OCI-LY1 (cell line): Measurements from ENCODE around the gene CBFA2T2.
A peak's percentile ranks its signal among the peaks of the same experiment; 100 is the strongest.

ENCODE experiments used
- H2AFZ ChIP-seq: fragments of 200-600 bp; sonication (generic), shearing (Covaris generic); 2 replicates; pipeline ENCODE4 v1.6.0; 2014; ENCODE audit warnings: antibody characterized with exemption, mild to moderate bottlenecking, low read length
- H3F3A ChIP-seq: fragments of 200-600 bp; sonication (generic), shearing (Covaris generic); 2 replicates; pipeline ENCODE4 v1.6.0; 2014; ENCODE audit warnings: mild to moderate bottlenecking, antibody characterized with exemption, low read length, moderate library complexity; ENCODE audit not compliant: insufficient read depth
- H3K27ac ChIP-seq: fragments of 200-600 bp; sonication (generic); 2 replicates; pipeline ENCODE4 v1.5.1; 2014; ENCODE audit warnings: low read length, mixed run types, mild to moderate bottlenecking, low read depth; ENCODE audit not compliant: poor library complexity, severe bottlenecking
- H3K27me3 ChIP-seq: fragments of 200-600 bp; sonication (generic); 2 replicates; pipeline ENCODE4 v1.6.0; 2014; ENCODE audit warnings: antibody characterized with exemption, mild to moderate bottlenecking, low read length, moderate library complexity; ENCODE audit not compliant: insufficient read depth
- H3K36me3 ChIP-seq: fragments of 200-600 bp; sonication (generic); 2 replicates; pipeline ENCODE4 v1.6.1; 2014; ENCODE audit warnings: mild to moderate bottlenecking, antibody characterized with exemption, low read length, moderate library complexity, mixed read lengths; ENCODE audit not compliant: insufficient read depth
- H3K4me1 ChIP-seq: fragments of 200-600 bp; sonication (generic); 2 replicates; pipeline ENCODE4 v1.5.1; 2014; ENCODE audit warnings: mild to moderate bottlenecking, low read length, moderate library complexity; ENCODE audit not compliant: insufficient read depth, severe bottlenecking
- H3K4me2 ChIP-seq: fragments of 200-600 bp; sonication (generic), shearing (Covaris generic); 2 replicates; pipeline ENCODE4 v1.6.1; 2014; ENCODE audit warnings: low read length
- H3K4me3 ChIP-seq: fragments of 200-600 bp; sonication (generic); 2 replicates; pipeline ENCODE4 v1.5.1; 2014; ENCODE audit warnings: low read length, low read depth, mild to moderate bottlenecking, mixed read lengths; ENCODE audit not compliant: poor library complexity, severe bottlenecking
- H3K79me2 ChIP-seq: fragments of 200-600 bp; shearing (Covaris generic); 2 replicates; pipeline ENCODE4 v1.6.1; 2016; ENCODE audit warnings: mixed run types, low read length, mixed read lengths; ENCODE audit not compliant: insufficient read depth
- H3K9ac ChIP-seq: fragments of 200-600 bp; sonication (generic), shearing (Covaris generic); 2 replicates; pipeline ENCODE4 v1.6.1; 2014; ENCODE audit warnings: mild to moderate bottlenecking, low read length, mixed read lengths
- H3K9me2 ChIP-seq: fragments of 200-600 bp; sonication (generic), shearing (Covaris generic); 2 replicates; pipeline ENCODE4 v1.6.1; 2014; ENCODE audit warnings: low read depth, mild to moderate bottlenecking, low read length, mixed read lengths
- H3K9me3 ChIP-seq: fragments of 200-600 bp; shearing (Covaris generic); 2 replicates; pipeline ENCODE4 v1.6.1; 2014; ENCODE audit warnings: low read length, mixed read lengths
- H4K20me1 ChIP-seq: fragments of 200-600 bp; sonication (generic), shearing (Covaris generic); 2 replicates; pipeline ENCODE4 v1.6.0; 2016; ENCODE audit warnings: mild to moderate bottlenecking, low read length; ENCODE audit not compliant: insufficient read depth
- EZH2 ChIP-seq: fragments of 200-600 bp; sonication (generic), shearing (Covaris generic); IDR thresholded peaks from 2 replicates; pipeline ENCODE4 v1.8.0; 2017; ENCODE audit warnings: borderline replicate concordance, mixed run types, mild to moderate bottlenecking, antibody characterized with exemption, low read length, moderate library complexity, mixed read lengths
- TF ChIP-seq, protein P1 (sequence below): fragments of 200-600 bp; sonication (generic), shearing (Covaris generic); IDR thresholded peaks from 2 replicates; pipeline ENCODE4 v1.5.1; 2017; ENCODE audit warnings: mild to moderate bottlenecking, antibody characterized with exemption, low read length, moderate library complexity, mixed read lengths

Gene CBFA2T2

DNA sequence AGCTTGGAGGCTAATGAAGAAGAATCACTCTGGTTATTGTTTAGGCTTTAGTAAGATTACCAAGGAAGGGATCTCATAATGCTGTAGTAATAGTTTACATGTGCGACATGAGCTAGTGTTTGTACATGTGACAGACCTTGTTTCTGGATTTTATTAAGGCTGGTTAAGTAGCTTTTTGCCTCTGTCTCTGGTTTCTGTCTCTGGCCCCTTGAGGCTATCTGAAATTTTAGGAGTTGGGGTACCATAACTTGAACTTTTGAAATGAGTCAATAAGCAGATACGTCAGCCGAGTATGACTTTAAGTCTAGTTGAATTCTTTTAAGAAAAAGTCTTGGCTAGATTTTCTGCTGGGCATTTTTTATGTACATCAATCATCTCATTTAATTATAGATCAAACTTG, 9.5 kb downstream of the CBFA2T2 start:
- H2AFZ ChIP-seq: no peak overlapping the region
- peaks cover 28% of the 10 kb centered on the region for H3K79me2 ChIP-seq
- H3K4me2 ChIP-seq: no peak overlapping the region
- no peaks in the 10 kb centered on the region for H3K36me3 ChIP-seq
- H3K4me1 ChIP-seq: peaks cover 9% of the 10 kb centered on the region
- H3K27ac ChIP-seq: no peak overlapping the region
- no peak overlapping the region for H3K4me3 ChIP-seq
- TF ChIP-seq, protein P1, sequence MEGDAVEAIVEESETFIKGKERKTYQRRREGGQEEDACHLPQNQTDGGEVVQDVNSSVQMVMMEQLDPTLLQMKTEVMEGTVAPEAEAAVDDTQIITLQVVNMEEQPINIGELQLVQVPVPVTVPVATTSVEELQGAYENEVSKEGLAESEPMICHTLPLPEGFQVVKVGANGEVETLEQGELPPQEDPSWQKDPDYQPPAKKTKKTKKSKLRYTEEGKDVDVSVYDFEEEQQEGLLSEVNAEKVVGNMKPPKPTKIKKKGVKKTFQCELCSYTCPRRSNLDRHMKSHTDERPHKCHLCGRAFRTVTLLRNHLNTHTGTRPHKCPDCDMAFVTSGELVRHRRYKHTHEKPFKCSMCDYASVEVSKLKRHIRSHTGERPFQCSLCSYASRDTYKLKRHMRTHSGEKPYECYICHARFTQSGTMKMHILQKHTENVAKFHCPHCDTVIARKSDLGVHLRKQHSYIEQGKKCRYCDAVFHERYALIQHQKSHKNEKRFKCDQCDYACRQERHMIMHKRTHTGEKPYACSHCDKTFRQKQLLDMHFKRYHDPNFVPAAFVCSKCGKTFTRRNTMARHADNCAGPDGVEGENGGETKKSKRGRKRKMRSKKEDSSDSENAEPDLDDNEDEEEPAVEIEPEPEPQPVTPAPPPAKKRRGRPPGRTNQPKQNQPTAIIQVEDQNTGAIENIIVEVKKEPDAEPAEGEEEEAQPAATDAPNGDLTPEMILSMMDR: no peak
- no peak for TF ChIP-seq EZH2
- H3K9me2 ChIP-seq: no peaks in the 10 kb centered on the region
- H3F3A ChIP-seq: no peaks in the 10 kb centered on the region
- no peaks in the 10 kb centered on the region for H3K27me3 ChIP-seq
- no peaks in the 10 kb centered on the region for H4K20me1 ChIP-seq
- no peaks in the 10 kb centered on the region for H3K9me3 ChIP-seq
- no peak overlapping the region for H3K9ac ChIP-seq

DNA sequence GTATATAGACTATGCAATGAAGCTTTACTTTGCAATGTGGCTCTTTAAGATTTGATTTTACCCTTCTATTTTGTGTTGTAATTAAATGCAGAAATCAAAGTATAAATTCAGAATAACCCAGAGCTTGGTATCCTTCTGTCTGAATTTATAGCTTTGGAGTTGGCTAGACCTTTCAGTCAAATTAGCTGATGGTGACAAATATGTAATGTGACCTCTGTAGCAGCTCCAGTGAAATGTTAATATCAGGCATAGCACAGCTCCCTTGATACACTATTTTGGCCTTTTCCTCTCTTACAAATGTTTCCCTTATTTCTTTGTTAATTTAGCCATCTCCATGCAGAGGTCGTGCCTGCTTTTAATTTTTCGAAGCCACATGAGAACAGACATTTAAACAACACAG, 11.1 kb downstream of the CBFA2T2 start:
- Histone ChIP-seq H3K4me2 (no peak overlapping the region), H3K79me2 (peaks cover 23% of the 10 kb centered on the region; the same call in 1 of the 2 replicates), H4K20me1 (no peaks in the 10 kb centered on the region), H2AFZ (no peak overlapping the region), H3K4me1 (peaks cover 18% of the 10 kb centered on the region), H3F3A (no peaks in the 10 kb centered on the region), H3K27ac (no peak overlapping the region), H3K4me3 (no peak overlapping the region), H3K36me3 (no peaks in the 10 kb centered on the region), H3K27me3 (no peaks in the 10 kb centered on the region), H3K9me2 (no peaks in the 10 kb centered on the region), H3K9me3 (no peaks in the 10 kb centered on the region), H3K9ac (no peak overlapping the region)
- TF ChIP-seq, protein P1: no peak
- no peak for TF ChIP-seq EZH2

DNA sequence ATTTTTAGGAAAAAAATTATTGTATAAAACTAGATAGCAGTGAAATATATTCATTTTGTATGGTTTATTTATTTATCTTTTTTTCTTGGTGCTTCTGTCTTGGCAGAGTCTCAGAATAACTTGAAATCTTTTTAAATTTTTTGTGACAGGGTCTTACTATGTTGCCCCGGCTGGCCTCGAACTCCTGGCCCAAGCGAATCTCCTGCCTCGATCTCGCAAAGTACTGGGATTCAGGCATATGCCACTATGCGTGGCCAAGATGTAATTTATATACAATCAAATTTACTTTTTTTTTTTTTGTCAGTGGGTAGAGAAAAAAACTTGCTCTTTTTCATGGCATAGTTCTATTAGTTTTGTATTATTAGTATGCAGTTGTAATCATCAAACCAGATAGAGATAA, 13.7 kb downstream of the CBFA2T2 start:
- Histone ChIP-seq H3K79me2 (peaks cover 25% of the 10 kb centered on the region; the same call in 1 of the 2 replicates), H3F3A (no peaks in the 10 kb centered on the region), H3K36me3 (0 out of 2 replicates have a peak, but pooled peaks cover 3% of the 10 kb centered on the region), H3K9me3 (no peaks in the 10 kb centered on the region; the same call in 1 of the 2 replicates), H3K4me2 (peak overlapping the region; percentile 28; the same call in 1 of the 2 replicates), H4K20me1 (no peaks in the 10 kb centered on the region), H3K4me3 (no peak overlapping the region), H3K9ac (no peak overlapping the region), H2AFZ (no peak overlapping the region), H3K27me3 (no peaks in the 10 kb centered on the region), H3K4me1 (peaks cover 32% of the 10 kb centered on the region), H3K9me2 (no peaks in the 10 kb centered on the region), H3K27ac (peak overlapping the region; percentile 37)
- TF ChIP-seq, protein P1: no peak
- no peak for TF ChIP-seq EZH2
